ENCODE measurements around the gene PIPOX.

PIPOX gene

DNA sequence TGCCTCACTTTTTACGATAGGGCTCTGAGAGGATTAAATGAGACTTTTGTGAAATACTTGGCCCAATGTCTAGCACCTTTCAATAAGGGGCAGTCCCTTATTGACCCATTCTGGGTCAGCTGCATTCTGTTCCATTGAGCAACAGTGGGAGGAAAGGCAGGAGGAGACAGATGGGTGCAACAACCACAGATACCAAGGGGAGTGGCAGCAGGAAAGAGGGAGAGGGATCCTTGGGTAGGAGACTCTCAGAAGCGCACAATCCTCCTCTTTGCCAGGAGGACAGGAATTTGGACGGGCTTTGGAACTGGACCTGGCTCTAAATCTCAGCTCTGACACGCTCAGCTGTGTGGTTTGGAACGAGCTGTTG, 3.5 kb downstream of the PIPOX start:
- no peak for DNase-seq (ENCODE audit: low read depth in 2 of 2, low spot score in 1 of 2)

DNA sequence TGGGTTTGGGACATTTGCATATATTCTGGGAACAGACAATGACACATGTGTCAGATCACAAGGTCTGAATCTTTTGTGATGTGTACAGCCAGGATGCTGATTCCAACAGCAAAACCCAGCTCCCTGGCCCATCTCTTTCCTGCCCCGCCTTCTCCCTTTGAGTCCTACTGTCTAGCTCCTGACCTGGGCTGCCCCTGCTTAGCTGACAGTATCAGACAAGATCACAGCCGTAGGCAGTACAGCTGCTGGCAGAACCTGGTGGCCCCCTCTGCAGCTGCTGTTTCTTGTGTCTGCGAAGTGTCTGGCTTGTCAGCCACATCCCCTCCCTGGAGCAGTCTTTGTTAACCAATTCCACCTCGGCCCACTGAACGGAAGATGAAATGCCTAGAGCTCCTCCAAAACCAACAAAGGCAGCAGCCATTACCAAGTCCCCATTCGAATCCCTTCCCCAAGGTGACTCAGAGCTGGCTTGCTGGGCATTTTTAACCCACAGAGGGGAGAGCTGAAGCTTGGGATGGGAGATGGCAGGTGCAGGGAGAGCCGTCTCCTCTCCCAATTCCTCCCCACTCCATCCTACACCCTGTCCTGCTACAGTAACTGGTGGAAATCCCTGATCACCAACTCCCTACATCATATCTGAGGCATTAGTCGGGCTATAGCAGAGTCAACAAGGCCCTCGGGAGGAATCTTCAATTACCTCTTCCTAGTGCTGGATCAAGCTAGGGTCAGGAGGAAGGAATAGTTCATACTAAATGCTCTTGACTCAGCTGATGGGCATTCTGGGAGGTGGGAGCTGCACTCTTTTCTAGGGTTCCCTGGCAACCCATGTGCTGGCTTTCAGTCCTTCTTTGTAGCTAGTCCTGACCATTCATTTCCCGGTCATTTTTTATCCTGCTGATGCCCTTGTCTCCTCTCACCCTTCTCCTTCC, 5.8 kb downstream of the PIPOX start:
- DNase-seq (ENCODE audit: low read depth in 2 of 2, low spot score in 1 of 2) = no peak

DNA sequence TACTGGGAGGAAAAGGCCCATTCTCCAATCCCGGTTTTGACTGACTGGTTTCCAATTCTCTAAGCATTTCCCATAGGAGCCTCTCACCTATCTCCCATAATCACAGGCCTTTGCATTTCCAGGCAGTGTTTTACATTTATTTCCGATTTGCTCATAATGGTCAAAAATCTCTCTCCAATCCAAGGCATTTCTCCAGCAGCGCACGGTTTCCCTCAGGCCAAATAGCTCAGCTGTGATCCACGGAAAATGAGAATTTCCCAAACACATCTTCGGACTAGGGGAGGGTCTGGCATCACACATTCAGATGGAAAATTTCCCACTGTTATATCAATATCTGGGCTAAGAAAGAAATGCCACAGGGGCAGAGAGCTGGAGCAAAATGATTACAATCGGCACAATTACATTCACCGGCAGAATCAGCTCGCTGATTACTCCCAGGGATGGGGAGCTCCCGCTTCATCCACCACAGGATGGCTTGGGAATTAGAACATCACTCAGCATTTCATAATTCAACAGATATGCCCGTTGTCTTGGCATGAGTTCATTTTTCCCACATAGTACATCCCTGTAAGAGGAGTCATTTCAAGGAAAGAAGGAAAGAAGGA, 6.7 kb downstream of the PIPOX start:
- DNase-seq (ENCODE audit: low read depth in 2 of 2, low spot score in 1 of 2) = no peak

DNA sequence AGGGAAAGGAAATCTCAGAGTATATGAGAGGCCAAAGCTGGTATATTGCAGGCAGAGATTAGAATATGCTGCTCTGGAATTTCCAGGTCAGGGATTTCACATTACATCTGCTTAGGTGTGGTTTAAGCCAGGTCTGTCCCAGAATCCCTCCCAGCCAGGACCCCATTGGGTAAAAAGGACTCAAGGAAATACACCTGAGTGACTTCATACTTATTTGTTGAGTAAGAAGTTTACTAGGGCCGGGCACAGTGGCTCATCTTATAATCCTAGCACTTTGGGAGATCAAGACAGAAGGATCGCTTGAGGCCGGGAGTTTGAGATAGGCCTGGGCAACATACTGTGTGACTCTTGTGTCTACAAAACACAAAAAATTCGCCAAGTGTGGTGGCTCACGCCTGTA, 7.2 kb downstream of the PIPOX start:
- no peak for DNase-seq (ENCODE audit: low read depth in 2 of 2, low spot score in 1 of 2)

DNA sequence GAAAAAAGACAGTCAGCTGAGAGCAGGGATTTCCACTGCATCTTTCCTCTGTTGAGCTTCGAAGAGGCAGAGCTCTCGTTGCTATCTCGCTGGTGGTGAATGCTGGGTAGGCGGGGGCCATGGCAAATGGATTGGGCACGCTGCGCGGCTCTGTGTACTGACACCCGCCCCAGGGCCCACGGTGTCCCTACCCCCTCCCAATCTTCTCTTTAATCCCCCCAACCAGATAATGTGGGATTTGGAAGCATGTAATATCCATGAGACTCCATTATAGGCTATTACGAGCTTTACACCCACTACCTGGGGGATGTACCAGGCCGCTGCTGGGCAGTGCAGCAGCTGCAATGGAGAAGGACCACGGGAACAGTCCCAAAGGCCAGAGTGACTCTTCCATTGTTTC, 8.3 kb downstream of the PIPOX start:
- no peak for DNase-seq (ENCODE audit: low read depth in 2 of 2, low spot score in 1 of 2)

DNA sequence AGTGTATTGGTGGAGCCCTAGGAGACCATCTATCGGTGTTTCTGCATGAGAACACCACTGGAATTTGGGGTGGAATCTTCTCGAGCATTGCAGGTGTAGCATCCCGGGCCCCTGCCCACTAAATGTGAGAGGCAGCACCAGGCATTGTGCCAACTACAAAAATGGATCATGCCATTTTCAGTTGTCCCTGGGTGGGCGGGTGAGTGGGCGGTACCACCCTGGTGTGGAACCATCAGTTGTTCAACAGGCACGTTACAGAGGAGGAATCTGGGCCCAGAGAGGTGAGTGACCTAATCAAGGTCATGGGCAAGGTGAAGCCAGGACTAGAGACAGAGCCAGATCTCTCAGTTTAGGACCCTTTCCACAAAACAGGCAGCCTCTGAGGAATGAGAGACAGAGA, 8.8 kb downstream of the PIPOX start:
- no peak for DNase-seq (ENCODE audit: low read depth in 2 of 2, low spot score in 1 of 2)

DNA sequence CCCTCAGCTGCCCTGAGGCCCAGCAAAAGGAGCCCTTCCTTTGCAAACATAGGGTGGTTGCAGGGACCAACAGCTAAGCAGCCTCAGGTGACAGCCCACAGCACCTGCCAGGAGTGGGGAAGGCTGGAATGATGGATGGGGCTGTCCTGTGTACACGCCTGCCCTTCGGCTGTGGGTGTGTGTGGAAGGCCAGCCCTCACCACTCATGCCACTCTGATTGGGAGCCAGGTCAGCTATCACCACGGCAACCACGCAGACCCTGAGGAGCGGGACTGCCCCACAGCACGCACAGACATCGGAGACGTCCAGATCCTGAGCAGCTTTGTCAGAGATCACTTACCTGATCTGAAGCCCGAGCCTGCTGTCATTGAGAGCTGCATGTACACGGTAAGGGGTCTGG, 11.9 kb downstream of the PIPOX start:
- DNase-seq (ENCODE audit: low read depth in 2 of 2, low spot score in 1 of 2) = no peak

DNA sequence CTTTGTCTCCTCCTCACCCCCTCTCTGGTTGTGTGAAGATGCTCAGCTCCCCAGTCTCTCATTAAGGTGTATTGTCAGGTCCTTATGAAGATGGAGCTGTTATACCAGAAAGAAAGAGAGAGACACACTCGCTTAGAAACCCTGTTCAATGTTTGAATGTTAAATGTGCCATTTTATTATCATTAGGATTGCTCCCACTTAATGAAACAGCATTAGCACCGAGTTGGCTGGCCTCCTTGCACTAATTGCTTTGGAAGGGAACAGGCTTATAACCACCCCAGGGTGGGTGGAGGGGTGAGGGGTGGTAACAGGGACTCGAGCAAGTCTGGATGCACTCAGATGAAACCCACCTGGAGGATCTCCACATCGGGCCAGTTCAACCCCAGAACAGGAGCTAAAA, 14.4 kb downstream of the PIPOX start:
- no peak for DNase-seq (ENCODE audit: low read depth in 2 of 2, low spot score in 1 of 2)

DNA sequence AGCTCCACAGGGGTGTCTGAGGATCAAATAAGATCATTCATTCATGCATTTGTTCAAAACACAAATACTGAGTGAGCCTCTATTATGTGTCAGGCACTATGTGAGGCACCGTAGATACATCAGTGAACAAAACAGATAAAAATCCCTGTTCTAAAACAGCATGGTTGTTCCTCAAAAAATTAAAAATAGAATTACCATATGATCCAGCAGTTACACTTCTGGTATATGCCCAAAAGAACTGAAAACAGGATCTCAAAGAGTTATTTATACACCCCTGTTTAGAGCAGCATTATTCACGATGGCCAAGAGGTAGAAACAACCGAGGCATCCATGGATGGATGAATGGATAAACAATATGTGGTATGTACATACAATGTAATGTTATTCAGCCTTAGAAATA, 15.4 kb downstream of the PIPOX start:
- no peak for DNase-seq (ENCODE audit: low read depth in 2 of 2, low spot score in 1 of 2)

DNA sequence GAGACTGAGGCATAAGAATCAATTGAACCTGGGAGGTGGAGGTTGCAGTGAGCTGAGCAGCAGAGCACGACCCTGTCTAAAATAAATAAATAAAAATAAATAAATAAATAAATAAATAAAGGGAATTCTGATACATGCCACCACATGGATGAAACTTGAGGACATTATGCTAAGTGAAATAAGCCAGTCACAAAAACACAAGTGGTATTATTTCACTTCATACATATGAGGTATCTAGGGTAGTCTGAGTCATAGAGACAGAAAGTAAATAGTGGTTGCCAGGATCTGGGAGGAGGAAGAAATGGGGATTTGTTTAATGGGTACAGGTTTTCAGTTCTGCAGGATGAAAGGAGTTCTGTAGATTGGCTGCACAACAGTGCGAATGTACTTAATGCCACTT, 16.3 kb downstream of the PIPOX start:
- no peak for DNase-seq (ENCODE audit: low read depth in 2 of 2, low spot score in 1 of 2)

DNA sequence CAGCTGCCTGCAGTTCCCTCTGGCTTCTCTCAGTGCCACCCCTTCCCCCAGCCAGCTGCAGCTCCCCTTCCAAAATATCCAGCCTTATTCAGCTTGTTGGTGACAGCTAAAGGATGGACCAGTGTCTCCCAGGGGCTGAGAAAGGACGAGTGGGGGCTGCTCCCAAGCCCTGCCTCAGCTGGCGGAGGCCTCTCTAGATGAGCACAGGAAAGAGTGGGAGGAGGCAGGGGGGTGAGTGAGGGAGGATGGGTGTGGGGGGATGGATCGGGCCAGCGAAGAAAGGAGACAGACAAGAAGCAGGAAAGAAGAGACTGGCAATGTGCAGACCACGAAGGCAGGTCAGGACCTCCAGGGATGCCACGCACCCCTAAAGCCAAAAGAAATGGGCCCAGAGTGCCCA, 17.5 kb downstream of the PIPOX start:
- no peak for DNase-seq (ENCODE audit: low read depth in 2 of 2, low spot score in 1 of 2)

DNA sequence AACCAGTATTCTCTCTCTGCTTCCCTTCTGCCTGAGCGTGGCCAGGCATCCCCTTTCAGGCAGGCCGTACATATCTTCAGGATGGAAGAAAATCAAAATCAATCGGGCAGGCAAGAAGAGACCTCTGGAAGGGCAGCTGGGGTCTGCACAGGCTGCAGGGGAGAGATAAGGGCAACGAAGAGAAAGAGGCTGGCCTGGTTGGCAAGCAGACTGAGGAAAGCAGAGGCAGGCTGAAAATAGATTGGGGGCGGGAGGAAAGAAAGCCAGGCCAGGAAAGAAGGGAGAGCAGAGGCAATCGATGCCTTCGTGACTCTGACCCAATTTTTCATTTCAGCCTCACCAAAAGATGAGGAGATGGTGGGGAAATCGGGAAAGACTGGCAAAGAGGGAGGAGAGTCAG, 18.1 kb downstream of the PIPOX start:
- DNase-seq (ENCODE audit: low read depth in 2 of 2, low spot score in 1 of 2) = no peak

DNA sequence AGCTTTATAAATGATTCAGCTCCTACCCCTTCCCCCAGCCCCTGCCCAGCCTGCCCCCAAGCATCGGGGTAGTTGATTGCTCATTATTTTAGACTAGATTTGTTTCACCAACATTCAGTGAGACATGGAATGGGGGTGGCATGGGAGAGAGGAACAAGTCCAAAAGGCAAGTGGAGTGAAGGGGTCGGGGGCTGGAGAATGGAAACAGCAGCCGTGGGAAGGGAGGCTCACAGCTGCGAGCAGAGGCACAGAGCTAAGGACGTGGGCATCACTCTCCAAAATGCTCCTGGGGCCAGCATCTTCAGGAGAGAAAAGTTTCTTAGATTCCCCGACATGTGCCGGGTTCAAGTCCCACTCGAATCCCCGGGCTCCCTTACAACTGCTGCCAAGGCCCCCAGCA, 19.3 kb downstream of the PIPOX start:
- DNase-seq (ENCODE audit: low read depth in 2 of 2, low spot score in 1 of 2) = no peak

DNA sequence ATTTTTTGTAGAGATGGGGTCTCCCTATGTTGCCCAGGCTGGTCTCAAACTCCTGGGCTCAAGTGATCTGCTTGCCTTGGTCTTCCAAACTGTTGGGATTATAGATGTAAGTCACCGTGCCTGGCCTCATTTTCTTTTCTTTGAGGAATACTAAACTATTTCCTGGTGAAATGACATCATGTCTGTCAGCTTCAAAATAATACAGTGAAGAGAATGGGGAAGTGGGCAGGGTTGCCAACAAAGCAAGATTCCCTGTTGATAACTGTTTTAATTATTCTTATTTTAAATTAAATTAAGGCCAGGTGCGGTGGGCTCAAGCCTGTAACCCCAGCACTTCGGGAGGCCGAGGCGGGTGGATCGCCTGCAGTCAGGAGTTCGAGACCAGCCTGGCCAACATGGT, 21.1 kb downstream of the PIPOX start:
- no peak for DNase-seq (ENCODE audit: low read depth in 2 of 2, low spot score in 1 of 2)

DNA sequence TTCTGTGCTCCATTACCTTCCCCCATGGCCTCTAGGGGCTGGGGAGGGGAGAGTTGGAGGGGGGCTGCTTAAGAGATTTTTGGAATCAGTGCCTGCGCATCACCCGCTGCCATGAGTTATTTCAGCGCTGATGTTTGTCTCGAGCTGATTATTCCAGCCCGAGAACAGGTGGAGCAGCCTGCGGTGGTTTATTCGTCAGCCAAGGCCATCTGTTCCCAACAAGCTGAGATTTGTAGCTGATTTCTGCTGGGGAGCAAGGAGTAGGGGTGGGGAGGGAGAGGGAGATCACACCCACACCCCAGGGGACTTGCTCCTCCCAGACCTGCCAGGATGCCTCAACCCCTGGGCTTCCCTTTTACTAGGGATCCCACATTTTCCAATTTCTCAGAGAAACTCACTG, 23.1 kb downstream of the PIPOX start:
- no peak for DNase-seq (ENCODE audit: low read depth in 2 of 2, low spot score in 1 of 2)

DNA sequence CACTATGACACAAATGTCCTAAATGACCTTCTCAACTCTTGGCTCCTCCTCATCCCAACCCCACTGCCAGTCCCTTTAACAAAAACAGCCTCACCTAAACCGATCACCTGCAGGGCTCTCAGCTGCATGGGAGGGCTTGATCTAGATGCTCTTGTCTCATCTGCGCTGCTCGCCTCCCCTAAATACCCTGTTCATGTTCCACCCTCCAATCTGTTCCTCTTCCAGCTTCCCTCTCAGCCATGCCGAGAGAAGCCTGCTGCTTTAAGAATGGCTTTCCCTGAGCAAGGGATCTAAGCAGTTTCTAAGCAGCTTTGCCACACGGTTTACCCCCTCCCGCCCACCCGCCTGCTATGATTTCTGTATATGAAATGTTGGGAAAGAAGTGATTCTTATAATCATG, 23.7 kb downstream of the PIPOX start:
- DNase-seq (ENCODE audit: low read depth in 2 of 2, low spot score in 1 of 2) = no peak

DNA sequence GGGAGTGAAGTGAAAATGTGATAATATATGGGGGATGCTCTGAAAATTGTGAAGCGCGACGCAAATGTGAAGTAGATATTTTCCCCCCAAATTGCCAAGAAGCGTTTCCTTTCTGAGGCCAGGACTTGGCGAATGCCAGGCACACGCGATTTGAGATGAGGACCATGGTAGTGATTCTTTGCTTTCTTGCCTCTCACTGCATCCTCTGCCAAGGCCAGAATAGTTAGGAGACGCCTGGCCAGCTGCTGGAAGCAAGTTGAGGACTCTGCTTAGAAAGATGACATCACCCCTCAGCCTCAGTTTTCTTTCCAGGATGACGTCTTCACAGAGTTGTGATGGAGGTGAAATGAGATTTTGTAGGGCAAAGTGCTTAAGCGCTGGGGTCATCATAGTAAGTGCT, 25.9 kb downstream of the PIPOX start:
- DNase-seq (ENCODE audit: low read depth in 2 of 2, low spot score in 1 of 2) = no peak

DNA sequence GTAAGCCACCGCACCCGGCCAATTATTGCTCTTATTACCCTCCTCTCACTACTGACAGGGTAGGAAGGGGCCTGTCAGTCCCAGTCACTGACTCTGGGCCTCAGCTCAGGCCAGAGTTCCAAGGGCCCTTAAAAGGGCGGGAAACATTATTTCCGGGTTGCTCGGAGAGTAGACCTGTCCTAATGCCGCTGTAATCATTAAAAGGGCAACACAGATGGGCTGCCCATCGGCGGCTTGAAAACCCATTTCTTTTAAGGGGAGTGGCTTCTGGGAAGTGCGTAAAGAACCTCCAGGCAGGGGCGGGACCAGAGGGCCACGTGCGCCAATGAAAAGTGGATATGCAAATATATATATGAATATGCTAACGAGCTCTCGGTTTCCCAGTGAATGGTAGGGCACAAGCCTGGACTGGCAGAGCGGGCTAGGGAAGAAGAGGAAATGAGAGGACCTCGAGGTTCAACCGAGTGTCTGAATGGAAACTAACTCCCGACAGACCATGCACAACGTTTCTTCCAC, 26.6 kb downstream of the PIPOX start:
- DNase-seq (ENCODE audit: low read depth in 2 of 2, low spot score in 1 of 2) = no peak

DNA sequence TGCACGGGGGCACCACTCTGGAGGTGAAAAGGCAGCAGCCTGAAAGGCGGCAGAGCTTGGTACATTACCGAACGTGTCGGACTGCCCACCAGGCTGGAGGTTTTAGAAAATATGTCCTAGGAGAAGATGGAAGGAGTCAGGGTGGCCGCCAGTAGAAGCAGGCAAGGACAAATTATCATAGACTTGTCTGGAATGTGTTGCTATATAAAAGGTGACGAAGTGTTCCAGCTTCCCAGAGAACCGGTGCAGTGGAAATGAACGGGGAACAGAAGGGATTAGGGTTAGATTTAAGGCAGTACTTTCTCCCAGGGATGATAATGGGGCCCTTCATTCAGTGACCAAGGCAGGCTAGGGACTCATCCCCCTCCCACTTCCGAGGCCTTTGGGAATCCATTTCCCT, 27.4 kb downstream of the PIPOX start:
- no peak for DNase-seq (ENCODE audit: low read depth in 2 of 2, low spot score in 1 of 2)

DNA sequence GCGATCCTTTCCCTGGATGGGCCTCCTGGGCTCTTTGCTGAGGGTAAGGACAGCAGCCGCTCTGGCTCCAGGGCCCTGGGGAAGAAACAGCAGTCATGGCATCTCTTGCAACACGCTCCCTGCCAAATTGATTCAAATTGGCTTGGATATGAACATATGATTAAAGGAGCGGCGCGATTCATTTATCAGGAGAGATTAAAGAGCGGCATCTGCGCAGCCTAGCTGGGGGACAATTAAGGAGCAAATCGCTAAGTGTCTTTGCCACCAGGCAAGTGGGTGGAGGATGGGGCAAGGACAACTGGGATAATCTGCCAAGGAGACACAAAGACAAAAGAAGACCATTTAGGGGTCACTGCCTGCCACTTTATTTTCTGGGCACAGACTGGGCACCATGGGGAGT, 27.8 kb downstream of the PIPOX start:
- no peak for DNase-seq (ENCODE audit: low read depth in 2 of 2, low spot score in 1 of 2)

DNA sequence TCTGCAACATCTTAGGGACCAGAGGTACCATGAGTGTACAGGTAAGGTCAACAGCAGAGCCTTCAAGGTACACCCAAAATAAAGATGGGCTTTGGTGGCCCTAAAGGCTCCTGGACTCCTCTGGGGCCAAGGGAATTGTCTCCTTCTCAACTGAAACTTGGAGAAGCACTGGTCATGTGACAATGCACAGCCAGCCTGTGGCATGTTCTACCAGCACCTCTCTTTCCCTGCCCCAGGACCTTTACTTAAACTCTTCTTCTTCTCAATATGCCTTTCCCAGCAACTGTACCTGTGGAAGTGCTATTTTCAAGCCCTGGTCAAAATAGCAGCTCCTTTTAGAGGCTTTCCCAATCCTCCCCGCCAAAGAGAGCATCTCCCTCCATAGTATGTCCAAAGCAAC, 28.4 kb downstream of the PIPOX start:
- no peak for DNase-seq (ENCODE audit: low read depth in 2 of 2, low spot score in 1 of 2)

DNA sequence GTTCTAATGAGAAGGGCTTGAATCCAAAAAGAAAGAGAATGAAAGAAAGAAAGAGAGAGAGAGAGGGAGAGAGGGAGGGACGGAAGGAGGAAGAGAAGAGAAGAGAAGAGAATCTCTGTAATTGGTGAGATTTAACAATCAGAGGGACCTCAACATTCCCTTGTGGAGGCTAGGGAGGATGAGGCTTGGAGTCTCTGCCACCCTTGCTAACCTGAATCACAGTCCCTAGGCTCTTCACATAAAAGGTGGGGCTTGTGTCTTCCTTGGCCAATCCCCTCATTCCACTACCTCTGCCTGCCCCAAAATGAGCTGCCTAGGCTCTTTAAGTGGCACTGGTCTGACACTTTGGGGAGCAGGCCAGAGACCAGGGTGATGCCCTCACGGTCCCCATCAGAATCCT, 30.1 kb downstream of the PIPOX start:
- no peak for DNase-seq (ENCODE audit: low read depth in 2 of 2, low spot score in 1 of 2)

DNA sequence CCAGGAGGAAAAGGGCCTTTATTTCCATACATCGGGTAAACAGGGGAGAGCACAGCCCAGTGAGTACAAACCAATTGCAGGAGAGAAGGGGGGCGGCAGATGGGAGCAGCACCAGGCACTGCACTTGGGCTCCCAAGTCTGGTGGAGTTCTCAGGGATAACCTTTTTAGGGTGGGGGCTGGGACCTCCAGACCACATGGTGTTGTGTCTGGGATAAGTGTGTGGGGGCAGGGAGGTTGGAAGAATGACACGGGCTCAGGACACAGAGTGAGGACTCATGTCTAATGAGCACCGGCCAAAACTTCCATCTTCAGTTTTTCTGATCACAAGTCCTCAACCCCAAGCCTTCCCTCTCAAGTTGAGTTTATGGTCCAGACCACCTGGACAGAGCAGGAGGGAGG, 30.6 kb downstream of the PIPOX start:
- DNase-seq (ENCODE audit: low read depth in 2 of 2, low spot score in 1 of 2) = no peak
